ENCODE results near the gene FAM222B.
A peak's percentile ranks its signal among the peaks of the same experiment; 100 is the strongest.
"Not testable (repeated sequence)": the region's sequence is repeated elsewhere in the genome, so short reads cannot be mapped to it uniquely, and the experiment has no call there.

The FAM222B gene

GRCh38 chr17:28834420-28834819 lies 8.2 kb downstream of the FAM222B start:
- no peak for DNase-seq

DNA sequence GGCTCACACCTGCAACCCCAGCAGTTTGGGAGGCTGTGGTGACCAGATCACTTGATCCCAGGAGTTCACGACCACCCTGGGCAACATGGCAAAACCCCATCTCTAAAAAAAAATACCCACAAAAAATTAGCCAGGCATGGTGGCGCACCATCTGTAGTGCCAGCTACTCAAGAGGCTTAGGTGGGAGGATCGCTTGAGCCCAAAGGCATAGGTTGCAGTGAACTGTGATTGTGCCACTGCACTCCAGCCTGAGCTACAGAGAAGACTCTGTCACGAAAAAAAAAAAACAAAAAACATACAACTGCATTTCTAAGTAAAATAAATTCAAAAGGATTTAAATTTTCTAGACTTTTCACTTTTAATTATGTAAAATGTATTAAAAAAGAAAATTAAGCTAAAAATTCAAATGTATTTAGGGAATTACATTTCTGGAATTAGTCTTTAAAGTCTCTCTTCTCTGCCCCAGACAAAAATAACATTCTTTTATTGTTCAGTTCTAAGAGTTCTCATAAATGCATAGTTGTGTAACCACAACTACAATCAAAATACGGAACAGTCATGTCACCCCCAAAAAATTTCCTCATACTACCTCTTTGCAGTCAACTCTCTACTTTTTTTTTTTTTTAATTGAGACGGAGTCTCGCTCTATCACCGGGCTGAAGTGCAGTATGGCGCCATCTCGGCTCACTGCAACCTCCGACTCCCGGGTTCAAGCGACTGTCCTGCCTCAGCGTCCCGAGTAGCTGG lies 14.1 kb downstream of the FAM222B start:
- DNase-seq: no peak

GRCh38 chr17:28827672-28828071 lies 14.9 kb downstream of the FAM222B start:
- no peak for DNase-seq

DNA sequence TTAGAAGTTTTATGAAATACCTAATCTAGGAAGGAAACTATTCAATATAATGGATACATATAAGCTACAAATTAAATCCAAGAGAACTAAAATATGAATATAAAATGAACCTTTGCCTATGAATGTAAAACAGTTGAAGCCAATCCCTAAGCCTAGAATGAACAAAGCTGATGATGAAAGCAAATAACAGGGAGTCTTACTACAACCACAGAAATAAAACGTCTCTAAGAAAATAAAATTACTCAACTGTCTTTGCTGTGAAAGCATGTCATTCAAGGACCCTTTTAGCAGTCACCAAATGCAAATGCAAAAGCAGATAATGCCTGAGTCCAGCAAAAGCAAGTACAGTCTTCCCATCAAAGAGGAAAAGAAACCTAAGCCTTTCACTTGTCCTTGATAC lies 23.0 kb downstream of the FAM222B start:
- DNase-seq: no peak

- DNase-seq: no peak
These were observed 23.8 kb downstream of the FAM222B start for GRCh38 chr17:28818819-28819221.

- no peak for DNase-seq
These were observed 26.1 kb downstream of the FAM222B start for GRCh38 chr17:28816540-28816939.

- DNase-seq: peak; percentile 42
These were observed 29.7 kb downstream of the FAM222B start for GRCh38 chr17:28812748-28813377.

GRCh38 chr17:28812091-28812747 lies 30.4 kb downstream of the FAM222B start:
- peak; percentile 98 for DNase-seq

DNA sequence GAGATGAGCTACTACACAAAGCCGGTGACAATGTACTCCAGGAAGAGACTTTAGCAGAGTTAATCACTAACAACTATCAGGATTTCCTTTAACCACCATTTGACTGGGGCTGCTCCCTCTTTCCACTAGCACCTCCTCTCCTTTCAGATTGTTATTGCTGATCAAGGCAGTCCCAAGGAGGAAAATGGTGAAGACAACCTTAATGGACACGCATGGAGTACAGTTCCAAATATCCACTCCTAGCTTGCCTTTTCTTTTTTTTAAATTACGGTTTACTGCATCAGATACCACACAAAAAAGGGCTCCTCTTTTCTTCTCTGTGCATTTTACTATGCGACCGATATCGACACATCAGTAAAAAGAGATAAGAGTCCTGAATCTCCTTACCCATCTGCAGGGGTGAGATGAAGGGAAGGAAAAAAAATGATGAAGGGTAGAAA lies 30.9 kb downstream of the FAM222B start:
- DNase-seq: peak; percentile 54

DNA sequence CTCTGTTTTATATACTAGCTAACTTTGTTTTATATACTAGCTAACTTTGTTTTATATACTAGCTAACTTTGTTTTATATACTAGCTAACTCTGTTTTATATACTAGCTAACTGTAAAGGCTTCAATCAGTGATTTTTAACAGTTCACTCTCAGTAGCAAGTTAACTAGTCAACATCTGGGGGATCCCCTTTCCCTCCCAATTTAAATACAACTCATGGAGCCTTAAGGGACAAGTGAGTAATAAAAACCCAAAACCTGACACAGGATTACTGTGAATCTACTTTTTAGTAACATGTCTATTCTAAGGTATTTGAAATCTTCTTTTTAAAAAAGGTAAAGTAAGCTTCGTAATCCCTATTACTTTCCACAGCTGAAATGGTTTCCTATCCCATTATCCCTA lies 32.2 kb downstream of the FAM222B start:
- no peak for DNase-seq

GRCh38 chr17:28807925-28808634 lies 34.5 kb downstream of the FAM222B start:
- DNase-seq: no peak

GRCh38 chr17:28796062-28796461 lies 46.5 kb downstream of the FAM222B start:
- DNase-seq: no peak

DNA sequence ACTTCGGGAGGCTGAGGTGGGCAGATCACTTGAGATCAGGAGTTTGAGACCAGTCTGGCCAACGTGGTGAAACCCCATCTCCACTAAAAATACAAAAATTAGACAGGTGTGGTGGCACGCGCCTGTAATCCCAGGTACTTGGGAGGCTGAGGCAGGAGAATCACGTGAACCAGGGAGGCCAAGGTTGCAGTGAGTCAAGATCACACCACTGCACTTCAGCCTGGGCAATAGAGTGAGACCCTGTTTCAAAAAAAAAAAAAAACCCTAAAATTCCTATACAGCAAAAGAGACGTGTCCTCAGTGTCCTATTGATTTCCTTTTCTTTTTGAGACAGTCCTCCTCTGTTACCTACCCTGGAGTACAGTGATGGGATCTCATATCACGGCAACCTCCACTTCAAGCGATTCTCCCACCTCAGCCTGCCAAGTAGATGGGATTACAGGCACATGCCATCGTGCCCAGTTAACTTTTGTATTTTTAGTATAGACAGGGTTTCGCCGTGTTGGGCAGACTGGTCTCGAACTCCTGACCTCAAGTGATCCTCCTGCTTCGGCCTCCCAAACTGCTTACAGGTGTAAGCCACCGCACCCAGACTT lies 47.6 kb downstream of the FAM222B start:
- DNase-seq: not testable (repeated sequence)

GRCh38 chr17:28792877-28793661 lies 49.5 kb downstream of the FAM222B start:
- no peak for DNase-seq

DNA sequence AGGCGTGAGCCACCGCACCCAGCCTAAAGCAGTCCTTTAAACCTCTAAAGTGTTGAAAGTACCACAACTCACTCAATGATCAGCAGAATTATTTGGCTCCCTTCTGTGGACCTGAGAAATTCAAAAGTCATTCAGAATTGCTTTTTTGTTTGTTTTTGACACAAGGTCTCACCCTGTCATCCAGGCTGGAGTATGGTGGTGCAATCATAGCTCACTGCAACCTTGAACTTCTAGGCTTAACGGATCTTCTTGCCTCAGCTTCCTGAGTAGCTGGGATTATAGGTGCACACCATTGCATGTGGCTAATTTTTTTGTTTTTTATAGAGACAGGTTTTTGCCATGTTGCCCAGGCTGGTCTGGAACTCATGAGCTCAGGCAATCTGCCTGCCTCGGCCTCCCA lies 54.5 kb downstream of the FAM222B start:
- DNase-seq: no peak

DNA sequence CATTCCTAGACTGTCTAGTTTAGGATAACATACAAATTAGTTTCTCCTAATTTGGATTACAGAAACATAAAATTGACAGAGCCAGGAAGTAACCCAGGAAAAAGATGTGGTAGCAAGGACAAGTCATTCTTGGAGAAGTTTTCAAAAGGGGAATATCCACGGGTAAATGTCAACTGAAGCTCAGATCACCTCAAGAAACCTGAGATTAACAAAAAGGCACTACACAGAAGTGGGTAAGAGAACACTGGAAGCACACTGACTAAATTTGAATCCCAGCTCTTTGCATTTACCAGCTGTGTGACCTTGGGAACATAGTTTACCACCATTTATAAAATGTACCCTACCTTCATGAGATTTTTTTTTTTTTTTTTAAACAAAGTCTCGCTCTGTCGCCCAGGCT lies 59.4 kb downstream of the FAM222B start:
- DNase-seq: no peak

GRCh38 chr17:28779601-28780000 lies 63.0 kb downstream of the FAM222B start:
- DNase-seq: not testable (repeated sequence)

- DNase-seq: no peak
These were observed 65.4 kb downstream of the FAM222B start for GRCh38 chr17:28777178-28777577.

DNA sequence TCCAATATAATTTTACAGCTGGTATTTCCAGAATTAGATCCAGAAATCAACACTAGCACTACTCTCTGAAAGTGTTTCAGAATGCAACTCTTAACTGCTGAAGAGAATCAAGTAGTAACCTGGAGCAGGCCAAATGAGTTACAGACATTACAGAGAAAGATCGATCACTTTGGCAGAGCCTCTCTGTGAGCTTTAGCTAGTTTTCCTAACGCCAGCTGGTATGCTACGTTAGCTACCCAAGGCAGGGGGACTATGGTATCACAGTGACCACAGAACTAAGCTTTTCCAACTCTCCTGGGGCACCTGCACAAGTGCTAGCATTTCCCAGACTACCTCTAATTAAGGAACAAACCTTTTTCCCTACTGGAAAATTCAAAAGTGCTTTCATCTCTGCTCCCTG lies 68.4 kb downstream of the FAM222B start:
- DNase-seq: peak; percentile 57

DNA sequence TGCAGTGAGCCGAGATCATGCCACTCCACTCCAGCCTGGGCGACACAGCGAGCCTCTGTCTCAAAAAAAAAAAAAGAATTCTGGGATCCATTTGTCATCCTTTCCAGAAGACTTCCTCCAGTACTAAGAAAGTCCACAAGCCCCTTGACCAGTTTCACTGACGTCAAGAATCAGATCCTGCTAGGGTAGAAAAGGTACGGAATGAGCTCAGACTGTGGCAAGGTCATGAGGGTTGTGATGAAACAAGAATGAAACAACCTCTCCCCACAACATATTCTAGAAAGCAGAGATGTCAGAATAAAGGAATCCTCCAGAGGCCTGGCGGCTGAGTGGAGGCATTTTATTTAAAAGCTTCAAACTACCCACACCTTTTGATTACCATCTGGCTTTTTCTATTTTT lies 68.9 kb downstream of the FAM222B start:
- no peak for DNase-seq

- DNase-seq: no peak
These were observed 77.6 kb downstream of the FAM222B start for GRCh38 chr17:28765038-28765437.

GRCh38 chr17:28763804-28764266 lies 78.8 kb downstream of the FAM222B start:
- DNase-seq: peak; percentile 69

All from NCI-H2171 treated with DMSO at 0.1 percent for 48 hours (cell line).